Measurements from ENCODE around the gene ABCC6. TPM values are rescaled to one million over a fixed set of nuclear protein-coding genes. Genes with fewer than 3 reads are reported as not detected.

ABCC6 gene
- total and polyA plus RNA-seq, 8 donors, result 4.1 to 95.6 (median 11.5) TPM

- Histone ChIP-seq H3K9me3 (no peaks in the 10 kb centered on the region), H3K27ac (no peak overlapping the region), H3K4me1 (no peaks in the 10 kb centered on the region), H3K4me3 (no peak overlapping the region), H3K27me3 (no peaks in the 10 kb centered on the region), H3K36me3 (peaks cover 3 to 82% (median 62%) of the 10 kb centered on the region in 4 donors)
- WGBS, 5 donors, result 83 to 87% (median 84%) methylated on average over 7 of the region's 7 CpGs
- DNase-seq, result no peak
- intact Hi-C loops (cut with DNase I; ENCODE audit: low total_unique reads), result no loop called here
- TF ChIP-seq CTCF (IDR thresholded peaks at IDR 0.05) (no peak), POLR2AphosphoS5 (IDR thresholded peaks at IDR 0.05) (no peak), POLR2A (IDR thresholded peaks at IDR 0.05) (no peak), EP300 (IDR thresholded peaks at IDR 0.05) (no peak)
Measured at GRCh38 chr16:16166085-16166484, 57.2 kb downstream of the ABCC6 start.

DNA sequence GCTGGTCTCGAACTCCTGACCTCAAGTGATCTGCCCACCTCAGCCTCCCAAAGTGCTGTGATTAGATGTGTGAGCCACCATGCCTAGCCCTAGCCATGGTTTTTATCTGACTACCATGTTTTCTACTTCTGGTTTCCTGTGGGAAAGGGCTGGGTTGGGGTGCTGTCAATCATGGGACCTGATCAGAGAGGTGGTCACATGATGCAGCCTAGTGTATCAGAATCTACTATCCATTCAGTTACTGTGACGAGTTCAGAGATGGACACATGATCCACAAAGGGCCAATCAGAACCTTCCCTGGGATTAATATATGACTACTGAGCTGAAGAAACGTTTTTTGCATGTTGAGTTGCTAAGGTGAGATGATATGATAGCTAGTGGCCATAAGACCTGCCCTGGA, 59.1 kb downstream of the ABCC6 start:
- H3K27ac ChIP-seq, result no peak overlapping the region
- no peak for DNase-seq
- intact Hi-C loops (cut with DNase I; ENCODE audit: low total_unique reads), result no loop called here
- no peak overlapping the region for H3K4me3 ChIP-seq
- TF ChIP-seq EP300 (IDR thresholded peaks at IDR 0.05) (no peak), CTCF (IDR thresholded peaks at IDR 0.05) (no peak), POLR2A (IDR thresholded peaks at IDR 0.05) (no peak), POLR2AphosphoS5 (IDR thresholded peaks at IDR 0.05) (no peak)
- WGBS, 5 donors, result 78 to 88% (median 81%) methylated on average over 3 of the region's 3 CpGs
- no peaks in the 10 kb centered on the region for H3K27me3 ChIP-seq
- peaks cover 0 to 75% (median 55%) of the 10 kb centered on the region in 4 donors for H3K36me3 ChIP-seq
- H3K4me1 ChIP-seq, result no peaks in the 10 kb centered on the region
- H3K9me3 ChIP-seq, result peaks cover 2 to 6% (median 4%) of the 10 kb centered on the region in 4 donors

DNA sequence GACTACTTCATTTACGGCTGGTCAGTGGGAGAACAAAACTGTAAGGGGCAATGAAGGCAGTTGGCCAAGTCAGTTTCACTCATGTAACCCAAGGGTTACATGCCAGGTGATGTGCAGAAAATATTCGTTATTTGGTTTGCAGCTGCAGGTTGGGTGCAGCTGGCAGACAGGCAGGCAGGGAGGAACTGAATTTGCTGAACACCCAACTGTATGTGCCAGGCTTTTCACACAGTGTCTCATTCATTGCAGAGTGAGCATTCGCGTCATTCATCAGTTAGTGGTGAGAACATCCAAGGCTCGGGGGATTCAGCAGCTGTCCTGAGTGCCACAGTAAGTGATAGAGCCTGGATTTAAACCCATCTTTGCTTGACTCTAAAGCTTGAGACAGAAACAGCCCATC, 59.7 kb downstream of the ABCC6 start:
- peaks cover 0 to 74% (median 50%) of the 10 kb centered on the region in 4 donors for H3K36me3 ChIP-seq
- TF ChIP-seq POLR2AphosphoS5 (IDR thresholded peaks at IDR 0.05) (no peak), EP300 (IDR thresholded peaks at IDR 0.05) (no peak), CTCF (IDR thresholded peaks at IDR 0.05) (no peak), POLR2A (IDR thresholded peaks at IDR 0.05) (no peak)
- intact Hi-C loops (cut with DNase I; ENCODE audit: low total_unique reads), result no loop called here
- no peaks in the 10 kb centered on the region for H3K4me1 ChIP-seq
- DNase-seq, result no peak
- H3K27me3 ChIP-seq, result no peaks in the 10 kb centered on the region
- peaks cover 4 to 13% (median 10%) of the 10 kb centered on the region in 4 donors for H3K9me3 ChIP-seq
- H3K27ac ChIP-seq, result no peak overlapping the region
- H3K4me3 ChIP-seq, result no peak overlapping the region
- 87 to 96% (median 90%) methylated on average over 4 to 5 of the region's 5 CpGs for WGBS, 5 donors

DNA sequence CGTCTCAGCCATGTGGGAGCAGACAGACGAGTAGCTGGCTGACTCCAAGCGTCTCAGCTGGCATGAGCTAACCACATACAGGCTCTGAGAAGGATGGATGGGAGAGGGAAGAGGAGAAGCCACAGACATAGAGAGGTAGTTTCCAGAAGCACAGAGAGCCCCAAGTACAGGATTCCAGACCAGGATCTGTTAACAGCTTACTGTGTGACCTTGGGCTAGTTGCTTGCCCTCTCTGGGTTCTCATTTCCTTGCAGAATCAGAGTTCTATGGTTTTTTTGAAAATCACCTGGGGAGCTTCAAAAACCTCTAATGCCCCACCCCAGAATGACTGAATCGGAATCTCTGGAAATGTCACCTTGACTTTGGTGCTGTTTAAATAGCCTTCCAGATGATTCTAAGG, 60.2 kb downstream of the ABCC6 start:
- intact Hi-C loops (cut with DNase I; ENCODE audit: low total_unique reads), result no loop called here
- Histone ChIP-seq H3K27me3 (no peaks in the 10 kb centered on the region), H3K36me3 (peaks cover 0 to 69% (median 45%) of the 10 kb centered on the region in 4 donors), H3K4me1 (no peaks in the 10 kb centered on the region), H3K27ac (no peak overlapping the region), H3K4me3 (no peak overlapping the region), H3K9me3 (peaks cover 4 to 17% (median 10%) of the 10 kb centered on the region in 4 donors)
- 87 to 95% (median 91%) methylated on average over 4 of the region's 4 CpGs for WGBS, 5 donors
- no peak for DNase-seq
- TF ChIP-seq EP300 (IDR thresholded peaks at IDR 0.05), result no peak
- no peak for TF ChIP-seq CTCF (IDR thresholded peaks at IDR 0.05)
- no peak for TF ChIP-seq POLR2AphosphoS5 (IDR thresholded peaks at IDR 0.05)
- no peak for TF ChIP-seq POLR2A (IDR thresholded peaks at IDR 0.05)
